IPS-15b (cell line): Measurements from ENCODE around the gene CDK5.

Experiments used
- H3K27me3 ChIP-seq: one replicate; pipeline ENCODE4 v1.6.1; 2013; ENCODE audit warnings: low read length; ENCODE audit not compliant: control insufficient read depth, insufficient read depth
- H3K36me3 ChIP-seq: one replicate; pipeline ENCODE4 v1.6.1; 2013; ENCODE audit warnings: low read length; ENCODE audit not compliant: control insufficient read depth, insufficient read depth
- H3K4me1 ChIP-seq: one replicate; pipeline ENCODE4 v1.6.1; 2013; ENCODE audit warnings: mild to moderate bottlenecking, low read length; ENCODE audit not compliant: control insufficient read depth, insufficient read depth
- H3K4me3 ChIP-seq: one replicate; pipeline ENCODE4 v1.5.1; 2013; ENCODE audit warnings: low read depth, low read length
- H3K9ac ChIP-seq: one replicate; pipeline ENCODE4 v1.6.1; 2013; ENCODE audit warnings: low read depth, mild to moderate bottlenecking, low read length
- H3K9me3 ChIP-seq: one replicate; pipeline ENCODE4 v1.6.1; 2013; ENCODE audit warnings: mild to moderate bottlenecking, low read length; ENCODE audit not compliant: control insufficient read depth, insufficient read depth

Gene CDK5

DNA sequence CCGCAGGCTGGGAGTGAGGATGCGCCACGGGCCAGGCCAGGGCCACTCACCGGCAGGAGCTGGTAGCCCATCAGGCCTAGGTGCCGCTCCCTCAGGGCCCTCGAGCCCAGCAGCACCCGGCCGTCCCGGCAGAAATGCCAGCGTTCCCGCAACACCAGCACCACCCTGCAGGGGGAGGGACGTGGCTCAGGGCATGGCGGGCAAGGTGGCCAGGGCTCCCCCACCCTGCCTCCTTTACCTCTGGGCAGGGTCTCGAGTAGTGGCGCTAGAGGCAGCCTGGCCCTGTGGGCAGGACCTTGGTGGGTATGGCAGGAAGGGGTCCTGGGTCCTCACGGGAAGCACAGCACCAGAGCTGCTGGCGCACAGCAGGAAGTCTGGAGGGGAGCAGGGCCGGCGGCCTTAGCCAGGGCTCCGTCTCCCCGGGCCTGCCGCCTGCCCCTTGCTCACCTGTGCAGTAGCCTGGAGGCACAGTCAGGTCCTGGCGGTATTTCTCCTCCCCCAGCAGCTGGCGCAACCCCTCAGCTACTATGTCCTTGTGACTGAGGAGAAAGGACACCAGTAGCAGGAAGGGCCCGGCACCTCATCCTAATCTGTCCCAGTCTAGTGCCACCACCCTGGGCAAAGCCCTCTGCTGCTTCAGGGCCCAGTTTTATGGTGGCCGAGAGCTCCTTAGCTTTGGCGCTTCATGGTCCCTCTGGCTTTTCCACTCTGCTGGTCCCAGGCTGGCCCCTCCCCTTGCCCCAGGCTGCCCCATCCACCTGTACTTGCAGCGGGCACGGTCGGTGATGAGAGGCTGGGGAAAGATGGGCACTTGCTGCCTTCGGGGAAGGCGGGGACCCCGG, 19.4 kb upstream of the CDK5 start:
- Histone ChIP-seq H3K4me3 (no peak overlapping the region), H3K9ac (no peak overlapping the region), H3K4me1 (peaks cover 2% of the 10 kb centered on the region), H3K9me3 (no peaks in the 10 kb centered on the region), H3K27me3 (no peaks in the 10 kb centered on the region), H3K36me3 (peaks cover 31% of the 10 kb centered on the region)

DNA sequence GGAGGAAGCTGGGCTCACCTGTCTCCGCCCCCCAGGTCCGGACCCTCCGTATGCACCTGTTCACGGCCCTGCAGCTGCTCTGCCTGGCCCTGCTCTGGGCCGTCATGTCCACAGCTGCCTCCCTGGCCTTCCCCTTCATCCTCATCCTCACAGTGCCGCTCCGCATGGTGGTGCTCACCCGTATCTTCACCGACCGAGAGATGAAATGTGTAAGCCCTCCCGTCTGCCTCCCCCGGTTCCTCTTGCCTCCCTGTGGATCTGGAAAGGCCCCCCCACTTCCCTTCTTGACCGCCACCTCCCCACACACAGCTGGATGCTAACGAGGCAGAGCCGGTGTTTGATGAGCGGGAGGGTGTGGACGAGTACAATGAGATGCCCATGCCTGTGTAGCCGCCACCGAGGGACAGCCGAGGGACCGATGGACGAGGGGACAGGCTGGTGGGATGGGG, 18.3 kb upstream of the CDK5 start:
- Histone ChIP-seq H3K4me3 (no peak overlapping the region), H3K36me3 (peaks cover 39% of the 10 kb centered on the region), H3K9ac (no peak overlapping the region), H3K9me3 (no peaks in the 10 kb centered on the region), H3K4me1 (peaks cover 2% of the 10 kb centered on the region), H3K27me3 (no peaks in the 10 kb centered on the region)

DNA sequence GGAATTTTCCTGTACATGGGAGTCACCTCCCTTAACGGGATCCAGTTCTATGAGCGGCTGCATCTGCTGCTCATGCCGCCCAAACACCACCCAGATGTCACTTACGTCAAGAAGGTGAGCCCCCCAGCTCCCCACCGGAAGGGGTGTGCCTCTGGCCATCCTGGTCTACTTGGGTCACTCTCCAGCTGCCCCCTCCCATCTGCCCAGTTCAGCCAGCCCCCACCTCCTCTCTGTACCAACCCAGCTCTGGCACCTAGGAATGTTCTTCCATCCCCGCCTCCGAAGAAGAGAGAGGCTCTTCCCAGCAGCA, 17.9 kb upstream of the CDK5 start:
- Histone ChIP-seq H3K36me3 (peaks cover 43% of the 10 kb centered on the region), H3K4me3 (no peak overlapping the region)

DNA sequence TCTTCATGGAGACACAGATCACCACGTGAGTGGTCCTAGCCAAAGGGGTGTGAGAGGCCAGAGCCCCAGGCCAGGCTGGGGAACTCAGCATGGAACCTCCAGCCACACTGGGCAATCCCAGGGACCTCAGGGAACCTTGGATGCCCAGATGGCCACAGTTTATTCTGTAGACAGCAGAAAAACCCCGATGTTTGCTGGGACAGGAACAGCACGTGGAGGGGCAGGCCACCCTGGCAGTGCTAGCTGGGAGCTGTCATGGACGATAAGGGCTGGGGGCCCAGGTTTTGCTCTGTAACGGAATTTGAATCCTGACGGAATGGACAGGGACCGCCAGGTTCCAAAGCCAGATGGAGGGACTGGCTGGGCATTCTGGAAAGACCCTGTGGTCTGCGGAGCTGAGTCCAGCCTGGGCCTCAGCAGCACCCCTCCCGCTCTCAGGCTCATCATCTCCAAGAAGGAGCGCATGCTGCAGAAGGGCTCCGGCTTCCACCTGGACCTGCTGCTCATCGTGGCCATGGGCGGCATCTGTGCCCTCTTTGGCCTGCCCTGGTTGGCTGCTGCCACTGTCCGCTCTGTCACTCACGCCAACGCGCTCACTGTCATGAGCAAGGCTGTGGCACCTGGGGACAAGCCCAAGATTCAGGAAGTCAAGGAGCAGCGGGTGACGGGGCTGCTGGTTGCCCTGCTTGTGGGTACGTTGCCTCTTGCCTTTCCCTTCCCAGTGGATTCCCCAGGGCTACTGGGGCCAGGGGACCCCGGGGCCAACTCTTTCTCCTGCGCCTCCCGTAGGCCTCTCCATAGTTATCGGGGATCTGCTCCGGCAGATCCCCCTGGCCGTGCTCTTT, 17.3 kb upstream of the CDK5 start:
- Histone ChIP-seq H3K27me3 (no peaks in the 10 kb centered on the region), H3K9ac (no peak overlapping the region), H3K4me3 (no peak overlapping the region), H3K9me3 (no peaks in the 10 kb centered on the region), H3K36me3 (peaks cover 49% of the 10 kb centered on the region), H3K4me1 (peaks cover 2% of the 10 kb centered on the region)

More for the DNA sequence above, 17.9 kb upstream of the CDK5 start:
- Histone ChIP-seq H3K4me1 (peaks cover 2% of the 10 kb centered on the region), H3K9me3 (no peaks in the 10 kb centered on the region), H3K27me3 (no peaks in the 10 kb centered on the region), H3K9ac (no peak overlapping the region)

DNA sequence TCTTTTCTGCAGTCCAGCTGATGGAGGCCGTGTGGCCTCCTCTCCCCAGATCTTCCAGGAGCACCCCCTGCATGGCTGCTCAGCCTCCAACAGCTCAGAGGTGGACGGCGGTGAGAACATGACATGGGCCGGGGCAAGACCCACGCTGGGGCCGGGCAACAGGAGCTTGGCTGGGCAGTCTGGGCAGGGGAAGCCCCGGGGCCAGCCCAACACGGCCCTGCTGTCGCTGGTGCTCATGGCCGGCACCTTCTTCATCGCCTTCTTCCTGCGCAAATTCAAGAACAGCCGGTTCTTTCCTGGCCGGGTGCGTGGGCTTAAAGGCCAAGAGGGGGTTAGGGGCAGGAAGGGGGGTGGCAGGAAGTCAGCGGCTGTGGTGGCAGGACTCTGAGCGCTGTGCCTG, 16.3 kb upstream of the CDK5 start:
- Histone ChIP-seq H3K36me3 (peaks cover 54% of the 10 kb centered on the region), H3K9ac (no peak overlapping the region)

DNA sequence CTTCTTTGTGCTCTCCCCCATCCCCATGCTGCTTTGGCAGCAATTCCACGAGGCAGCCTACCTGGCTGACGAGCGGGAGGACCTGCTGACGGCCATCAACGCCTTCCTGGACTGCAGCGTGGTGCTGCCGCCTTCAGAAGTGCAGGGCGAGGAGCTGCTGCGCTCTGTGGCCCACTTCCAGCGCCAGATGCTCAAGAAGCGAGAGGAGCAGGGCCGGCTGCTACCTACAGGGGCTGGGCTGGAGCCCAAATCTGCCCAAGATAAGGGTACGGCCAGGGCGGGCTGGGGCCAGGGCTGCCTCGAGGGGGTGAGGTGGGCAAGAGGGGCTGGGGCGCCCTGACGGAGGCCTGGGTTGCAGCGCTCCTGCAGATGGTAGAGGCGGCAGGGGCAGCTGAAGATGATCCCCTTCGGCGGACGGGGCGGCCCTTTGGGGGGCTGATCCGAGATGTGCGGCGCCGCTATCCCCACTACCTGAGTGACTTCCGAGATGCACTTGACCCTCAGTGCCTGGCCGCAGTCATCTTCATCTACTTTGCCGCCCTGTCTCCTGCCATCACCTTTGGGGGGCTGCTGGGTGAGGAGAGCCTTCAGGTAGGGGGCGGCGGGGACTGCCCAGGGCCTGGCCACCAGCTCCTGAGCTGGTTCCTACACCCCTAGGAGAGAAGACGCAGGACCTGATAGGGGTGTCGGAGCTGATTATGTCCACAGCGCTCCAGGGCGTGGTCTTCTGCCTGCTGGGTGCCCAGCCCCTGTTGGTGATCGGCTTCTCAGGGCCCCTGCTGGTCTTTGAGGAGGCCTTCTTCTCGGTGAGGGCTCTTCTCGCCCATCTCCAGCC, 13.6 kb upstream of the CDK5 start:
- H3K4me3 ChIP-seq: no peak overlapping the region
- peaks cover 62% of the 10 kb centered on the region for H3K36me3 ChIP-seq

More for the DNA sequence above, 16.3 kb upstream of the CDK5 start:
- Histone ChIP-seq H3K27me3 (no peaks in the 10 kb centered on the region), H3K9me3 (no peaks in the 10 kb centered on the region), H3K4me3 (no peak overlapping the region), H3K4me1 (peaks cover 2% of the 10 kb centered on the region)

DNA sequence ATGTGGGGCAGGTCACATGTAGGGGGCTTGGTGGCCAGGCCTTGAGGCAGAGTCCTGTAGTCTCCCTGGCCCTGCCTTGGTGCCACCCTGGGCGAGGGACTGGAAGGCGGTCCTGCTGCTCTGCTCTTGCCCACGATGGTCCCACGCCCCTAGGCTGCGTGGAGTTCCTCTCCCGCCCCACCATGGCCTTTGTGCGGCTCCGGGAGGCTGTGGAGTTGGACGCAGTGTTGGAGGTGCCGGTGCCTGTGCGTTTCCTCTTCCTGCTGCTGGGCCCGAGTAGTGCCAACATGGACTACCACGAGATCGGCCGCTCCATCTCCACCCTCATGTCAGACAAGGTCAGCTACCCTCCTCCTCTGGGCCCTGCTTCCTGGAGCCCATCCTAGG, 12.9 kb upstream of the CDK5 start:
- no peaks in the 10 kb centered on the region for H3K9me3 ChIP-seq
- no peaks in the 10 kb centered on the region for H3K27me3 ChIP-seq
- H3K4me1 ChIP-seq: no peaks in the 10 kb centered on the region
- H3K4me3 ChIP-seq: no peak overlapping the region
- H3K9ac ChIP-seq: no peak overlapping the region
- peaks cover 60% of the 10 kb centered on the region for H3K36me3 ChIP-seq

More for the DNA sequence above, 13.6 kb upstream of the CDK5 start:
- H3K4me1 ChIP-seq: no peaks in the 10 kb centered on the region
- H3K27me3 ChIP-seq: no peaks in the 10 kb centered on the region
- H3K9ac ChIP-seq: no peak overlapping the region
- no peaks in the 10 kb centered on the region for H3K9me3 ChIP-seq

DNA sequence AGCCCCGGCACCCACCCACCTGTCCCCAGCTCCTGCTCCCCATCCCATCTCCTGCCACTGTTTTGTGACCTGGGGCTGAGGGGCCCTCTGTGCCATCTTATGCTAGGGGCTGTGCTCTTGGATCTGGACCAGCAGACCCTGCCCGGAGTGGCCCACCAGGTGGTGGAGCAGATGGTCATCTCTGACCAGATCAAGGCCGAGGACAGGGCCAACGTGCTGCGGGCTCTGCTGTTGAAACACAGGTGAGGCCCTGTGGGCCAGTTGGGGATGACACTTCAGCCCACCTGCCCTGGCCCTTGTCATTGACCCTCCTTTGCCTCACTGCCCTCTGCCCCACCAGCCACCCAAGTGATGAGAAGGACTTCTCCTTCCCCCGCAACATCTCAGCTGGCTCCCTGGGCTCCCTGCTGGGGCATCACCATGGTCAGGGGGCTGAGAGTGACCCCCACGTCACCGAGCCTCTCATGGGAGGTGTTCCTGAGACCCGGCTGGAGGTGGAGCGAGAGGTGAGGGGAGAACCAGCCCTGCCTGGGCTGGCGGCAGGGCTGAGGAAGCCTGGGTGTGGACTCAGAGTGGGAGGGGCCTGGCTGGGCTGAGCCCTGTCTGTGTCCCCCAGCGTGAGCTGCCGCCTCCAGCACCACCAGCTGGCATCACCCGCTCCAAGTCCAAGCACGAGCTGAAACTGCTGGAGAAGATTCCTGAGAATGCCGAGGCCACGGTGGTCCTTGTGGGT, 12.3 kb upstream of the CDK5 start:
- Histone ChIP-seq H3K27me3 (no peaks in the 10 kb centered on the region), H3K9me3 (no peaks in the 10 kb centered on the region), H3K4me1 (no peaks in the 10 kb centered on the region), H3K9ac (no peak overlapping the region), H3K4me3 (no peak overlapping the region), H3K36me3 (peaks cover 58% of the 10 kb centered on the region)

DNA sequence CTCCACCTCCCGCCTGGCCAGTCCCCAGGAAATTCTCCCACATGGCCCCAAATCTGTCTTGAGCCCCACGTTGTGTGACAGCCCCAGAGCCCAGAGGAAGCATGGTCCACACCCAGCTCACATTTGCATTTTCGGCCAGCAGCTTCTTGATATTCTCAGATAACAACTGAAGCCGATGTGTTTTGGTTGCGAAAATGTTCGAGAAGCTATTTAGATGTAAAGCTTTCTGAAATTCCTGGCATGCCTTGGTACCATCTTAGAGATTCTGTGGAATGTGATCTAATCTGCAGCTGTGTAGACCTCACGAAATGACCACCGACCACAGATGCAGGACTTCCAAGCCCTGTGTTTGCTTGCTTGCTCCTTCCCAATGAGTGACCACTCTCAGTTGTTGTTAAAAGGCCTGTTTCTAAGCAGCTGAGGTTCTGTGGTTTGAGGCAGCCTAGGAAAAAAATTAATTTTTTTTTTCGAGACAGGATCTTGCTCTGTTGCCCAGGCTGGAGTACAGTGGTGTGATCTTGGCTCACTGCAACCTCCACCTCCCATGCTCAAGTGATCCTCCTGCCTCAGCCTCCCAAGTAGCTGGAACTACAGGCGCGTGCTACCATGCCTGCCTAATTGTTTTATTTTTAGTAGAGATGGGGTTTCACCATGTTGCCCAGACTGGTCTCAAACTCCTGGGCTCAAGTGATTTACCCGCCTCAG, 10.5 kb upstream of the CDK5 start:
- Histone ChIP-seq H3K9ac (no peak overlapping the region), H3K4me3 (no peak overlapping the region), H3K9me3 (no peaks in the 10 kb centered on the region), H3K36me3 (peaks cover 50% of the 10 kb centered on the region), H3K4me1 (peaks cover 3% of the 10 kb centered on the region), H3K27me3 (no peaks in the 10 kb centered on the region)

DNA sequence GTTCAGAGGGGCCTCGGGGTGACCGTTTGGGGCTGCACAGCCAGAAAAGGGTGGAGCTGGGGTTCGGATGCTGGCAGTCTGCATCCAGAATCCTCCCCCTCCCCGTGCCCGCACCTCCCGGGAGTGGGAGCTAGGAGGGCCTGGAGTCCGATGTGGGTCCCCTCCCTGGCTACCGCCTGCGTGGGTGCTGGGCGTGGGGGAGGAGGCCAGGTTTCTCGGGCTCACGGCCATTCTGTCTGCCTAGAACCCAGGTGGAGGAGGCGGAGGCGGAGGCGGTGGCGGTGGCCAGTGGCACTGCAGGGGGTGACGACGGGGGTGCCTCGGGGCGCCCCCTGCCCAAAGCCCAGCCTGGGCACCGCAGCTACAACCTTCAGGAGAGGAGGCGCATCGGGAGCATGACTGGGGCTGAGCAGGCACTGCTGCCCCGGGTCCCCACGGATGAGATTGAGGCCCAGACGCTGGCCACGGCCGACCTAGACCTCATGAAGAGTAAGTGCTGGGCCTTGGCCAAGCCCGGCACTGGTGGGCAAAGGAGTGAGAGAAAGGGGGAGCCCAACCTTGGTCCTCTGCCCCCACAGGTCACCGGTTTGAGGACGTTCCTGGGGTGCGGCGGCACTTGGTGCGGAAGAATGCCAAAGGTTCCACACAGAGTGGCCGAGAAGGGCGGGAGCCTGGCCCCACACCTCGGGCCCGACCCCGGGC, 8.7 kb upstream of the CDK5 start:
- peaks cover 42% of the 10 kb centered on the region for H3K36me3 ChIP-seq
- no peak overlapping the region for H3K9ac ChIP-seq
- no peaks in the 10 kb centered on the region for H3K27me3 ChIP-seq
- peaks cover 3% of the 10 kb centered on the region for H3K4me1 ChIP-seq
- H3K9me3 ChIP-seq: no peaks in the 10 kb centered on the region
- no peak overlapping the region for H3K4me3 ChIP-seq
